Neural progenitor cell (in vitro differentiated cells): Measurements from ENCODE around the gene MIA2. TPM values are rescaled to one million over a fixed set of nuclear protein-coding genes. Genes with fewer than 3 reads are reported as not detected.

Experiments
- DNase-seq: peaks from one replicate; pipeline ENCODE4 v3.0.0-alpha.2; 2016; ENCODE audit warnings: low spot score
- H2AFZ ChIP-seq: fragments of 200-600 bp; sonication (generic); replicated peaks from 2 replicates; pipeline ENCODE4 v1.6.1; 2016; ENCODE audit warnings: antibody characterized with exemption
- H3F3A ChIP-seq: fragments of 200-600 bp; sonication (generic); 2 replicates; pipeline ENCODE4 v1.6.1; 2016; ENCODE audit warnings: antibody characterized with exemption, low read depth
- H3K27ac ChIP-seq: fragments of 200-600 bp; sonication (generic); 2 replicates; pipeline ENCODE4 v1.5.1; 2016; ENCODE audit warnings: mild to moderate bottlenecking
- H3K27me3 ChIP-seq: fragments of 200-600 bp; sonication (generic); 2 replicates; pipeline ENCODE4 v1.6.1; 2016; ENCODE audit warnings: mild to moderate bottlenecking, moderate library complexity
- H3K36me3 ChIP-seq: fragments of 200-600 bp; sonication (generic); 2 replicates; pipeline ENCODE4 v1.5.1; 2016
- H3K4me1 ChIP-seq: fragments of 200-600 bp; sonication (generic); 2 replicates; pipeline ENCODE4 v1.6.1; 2016; ENCODE audit warnings: mixed run types
- H3K4me2 ChIP-seq: fragments of 200-600 bp; sonication (generic); 2 replicates; pipeline ENCODE4 v1.6.1; 2016
- H3K4me3 ChIP-seq: fragments of 200-600 bp; sonication (generic); 2 replicates; pipeline ENCODE4 v1.5.1; 2016
- H3K79me2 ChIP-seq: fragments of 200-600 bp; sonication (generic); 2 replicates; pipeline ENCODE4 v1.6.1; 2016; ENCODE audit warnings: low read depth
- H3K9ac ChIP-seq: fragments of 200-600 bp; sonication (generic); 2 replicates; pipeline ENCODE4 v1.6.1; 2016
- H3K9me3 ChIP-seq: fragments of 200-600 bp; sonication (generic); 2 replicates; pipeline ENCODE4 v1.5.1; 2016; ENCODE audit warnings: low read depth
- H4K20me1 ChIP-seq: fragments of 200-600 bp; sonication (generic); 2 replicates; pipeline ENCODE4 v1.6.1; 2016; ENCODE audit warnings: low read depth
- H3K27ac Mint-ChIP-seq: 3 replicates; pipeline ENCODE4 v1.8.0; 2021; ENCODE audit warnings: mixed read lengths
- H3K27me3 Mint-ChIP-seq: 2 replicates; pipeline ENCODE4 v1.8.0; 2022; ENCODE audit warnings: low read depth, mild to moderate bottlenecking, inconsistent platforms, moderate library complexity, mixed read lengths; ENCODE audit not compliant: insufficient read depth
- H3K36me3 Mint-ChIP-seq: 3 replicates; pipeline ENCODE4 v1.8.0; 2021; ENCODE audit warnings: mixed read lengths
- H3K4me1 Mint-ChIP-seq: 3 replicates; pipeline ENCODE4 v1.8.0; 2021; ENCODE audit warnings: mixed read lengths
- H3K4me3 Mint-ChIP-seq: 3 replicates; pipeline ENCODE4 v1.8.0; 2021; ENCODE audit warnings: mild to moderate bottlenecking, moderate library complexity, mixed read lengths
- H3K9me3 Mint-ChIP-seq: 3 replicates; pipeline ENCODE4 v1.8.0; 2020; ENCODE audit warnings: mixed read lengths
- CTCF ChIP-seq: fragments of 200-600 bp; sonication (generic); IDR thresholded peaks from 2 replicates; pipeline ENCODE4 v1.5.1; 2017; ENCODE audit warnings: antibody characterized with exemption, mild to moderate bottlenecking
- EZH2 ChIP-seq: fragments of 200-600 bp; sonication (generic); IDR thresholded peaks from 2 replicates; pipeline ENCODE4 v1.6.1; 2017; ENCODE audit warnings: antibody characterized with exemption, mild to moderate bottlenecking, moderate library complexity
- EZH2phosphoT487 ChIP-seq: fragments of 200-600 bp; sonication (generic); IDR thresholded peaks from 2 replicates; pipeline ENCODE4 v1.6.1; 2017; ENCODE audit warnings: antibody characterized with exemption
- total RNA-seq: library from RNA; depleted of rRNA; stranded (reverse); fragments of >200 nt; gene quantifications from 2 replicates; pipeline ENCODE4 v1.2.3, GENCODE V29; 2015; ENCODE audit warnings: low replicate concordance

Gene MIA2
- total RNA-seq, 1 donor from 2014 or later = 13.0 TPM

GRCh38 chr14:39211109-39211741 lies 22.5 kb upstream of the MIA2 start:
- Histone ChIP-seq H3K79me2 (no peaks in the 10 kb centered on the region), H3K36me3 (no peaks in the 10 kb centered on the region), H2AFZ (no peak overlapping the region), H3K4me1 (no peaks in the 10 kb centered on the region), H3K27me3 (no peaks in the 10 kb centered on the region), H3K27ac (no peak overlapping the region), H3F3A (no peaks in the 10 kb centered on the region), H3K4me2 (no peak overlapping the region), H3K9me3 (no peaks in the 10 kb centered on the region), H4K20me1 (no peaks in the 10 kb centered on the region), H3K4me3 (no peak overlapping the region), H3K9ac (no peak overlapping the region)
- H3K9me3 Mint-ChIP-seq = no peaks in the 10 kb centered on the region
- H3K36me3 Mint-ChIP-seq = no peaks in the 10 kb centered on the region
- no peaks in the 10 kb centered on the region for H3K27me3 Mint-ChIP-seq
- no peaks in the 10 kb centered on the region for H3K4me1 Mint-ChIP-seq
- no peak for DNase-seq
- TF ChIP-seq EZH2phosphoT487 (no peak), EZH2 (no peak), CTCF (no peak)
- no peak overlapping the region for H3K27ac Mint-ChIP-seq
- no peak overlapping the region for H3K4me3 Mint-ChIP-seq

- DNase-seq = no peak
- Mint-ChIP-seq H3K36me3 (no peaks in the 10 kb centered on the region), H3K27ac (no peak overlapping the region), H3K4me1 (no peaks in the 10 kb centered on the region), H3K9me3 (no peaks in the 10 kb centered on the region), H3K27me3 (no peaks in the 10 kb centered on the region), H3K4me3 (no peak overlapping the region)
- TF ChIP-seq CTCF (no peak), EZH2 (no peak), EZH2phosphoT487 (no peak)
- Histone ChIP-seq H4K20me1 (no peaks in the 10 kb centered on the region), H3K4me3 (no peak overlapping the region), H3K27ac (no peak overlapping the region), H3K9ac (no peak overlapping the region), H3K9me3 (no peaks in the 10 kb centered on the region), H3K4me1 (peaks cover 2% of the 10 kb centered on the region), H3F3A (no peaks in the 10 kb centered on the region), H3K27me3 (no peaks in the 10 kb centered on the region), H2AFZ (no peak overlapping the region), H3K4me2 (no peak overlapping the region), H3K36me3 (no peaks in the 10 kb centered on the region), H3K79me2 (no peaks in the 10 kb centered on the region)
Measured at GRCh38 chr14:39212034-39212433, 21.7 kb upstream of the MIA2 start.

DNA sequence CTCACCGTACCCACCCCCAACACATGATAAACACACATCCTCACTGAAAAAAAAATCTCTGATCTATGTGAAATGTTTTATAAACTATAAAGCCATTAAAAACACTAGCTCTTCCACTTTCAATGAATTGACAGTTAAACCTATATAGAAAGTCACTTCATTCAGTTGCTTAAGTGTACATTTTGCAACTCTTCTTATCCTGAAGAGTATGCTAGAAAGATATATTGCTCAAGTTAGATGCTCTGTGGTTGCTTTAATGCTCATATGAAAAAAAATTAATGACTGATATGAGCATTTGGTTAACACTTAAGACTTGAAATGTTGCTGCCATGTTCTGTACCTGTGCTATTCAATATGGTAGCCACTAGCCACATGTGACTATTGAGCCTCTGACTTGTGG lies 21.0 kb upstream of the MIA2 start:
- no peak overlapping the region for H3K27ac Mint-ChIP-seq
- H3F3A ChIP-seq = no peaks in the 10 kb centered on the region
- H3K79me2 ChIP-seq = no peaks in the 10 kb centered on the region
- no peak for DNase-seq
- no peaks in the 10 kb centered on the region for H3K36me3 ChIP-seq
- H3K27ac ChIP-seq = no peak overlapping the region
- no peaks in the 10 kb centered on the region for H3K36me3 Mint-ChIP-seq
- H3K27me3 ChIP-seq = no peaks in the 10 kb centered on the region
- H4K20me1 ChIP-seq = no peaks in the 10 kb centered on the region
- no peaks in the 10 kb centered on the region for H3K4me1 Mint-ChIP-seq
- TF ChIP-seq CTCF = no peak
- no peak for TF ChIP-seq EZH2
- no peak for TF ChIP-seq EZH2phosphoT487
- H3K9ac ChIP-seq = no peak overlapping the region
- no peak overlapping the region for H2AFZ ChIP-seq
- H3K4me1 ChIP-seq = peaks cover 4% of the 10 kb centered on the region
- H3K4me2 ChIP-seq = no peak overlapping the region
- no peaks in the 10 kb centered on the region for H3K9me3 ChIP-seq
- no peak overlapping the region for H3K4me3 ChIP-seq
- H3K9me3 Mint-ChIP-seq = no peaks in the 10 kb centered on the region
- H3K4me3 Mint-ChIP-seq = no peak overlapping the region
- H3K27me3 Mint-ChIP-seq = no peaks in the 10 kb centered on the region
